Measurements from ENCODE around the gene MBNL1.

Gene MBNL1

DNA sequence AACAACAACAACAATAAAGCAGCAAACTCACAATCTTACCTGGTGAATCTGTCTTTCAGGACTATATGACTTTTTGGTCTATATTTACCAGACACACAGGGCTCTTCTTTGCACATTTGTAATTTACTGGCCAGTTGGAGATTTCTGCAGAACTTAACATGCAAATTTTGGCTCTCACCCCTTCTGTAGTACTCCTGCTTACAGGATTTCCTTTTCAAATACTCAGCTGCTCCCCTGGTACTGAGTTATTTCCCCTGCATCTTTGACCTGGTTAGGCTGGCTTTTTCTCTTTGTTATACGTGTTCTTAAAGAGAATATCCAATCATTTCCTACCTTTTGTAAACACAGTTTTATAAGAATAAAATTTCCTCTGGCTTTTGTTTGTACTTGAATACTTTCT lies 228.0 kb downstream of the MBNL1 start:
- DNase-seq (ENCODE audit: insufficient read length, low spot score) (no peak), FAIRE-seq (no peak)
- TF ChIP-seq, protein P1, sequence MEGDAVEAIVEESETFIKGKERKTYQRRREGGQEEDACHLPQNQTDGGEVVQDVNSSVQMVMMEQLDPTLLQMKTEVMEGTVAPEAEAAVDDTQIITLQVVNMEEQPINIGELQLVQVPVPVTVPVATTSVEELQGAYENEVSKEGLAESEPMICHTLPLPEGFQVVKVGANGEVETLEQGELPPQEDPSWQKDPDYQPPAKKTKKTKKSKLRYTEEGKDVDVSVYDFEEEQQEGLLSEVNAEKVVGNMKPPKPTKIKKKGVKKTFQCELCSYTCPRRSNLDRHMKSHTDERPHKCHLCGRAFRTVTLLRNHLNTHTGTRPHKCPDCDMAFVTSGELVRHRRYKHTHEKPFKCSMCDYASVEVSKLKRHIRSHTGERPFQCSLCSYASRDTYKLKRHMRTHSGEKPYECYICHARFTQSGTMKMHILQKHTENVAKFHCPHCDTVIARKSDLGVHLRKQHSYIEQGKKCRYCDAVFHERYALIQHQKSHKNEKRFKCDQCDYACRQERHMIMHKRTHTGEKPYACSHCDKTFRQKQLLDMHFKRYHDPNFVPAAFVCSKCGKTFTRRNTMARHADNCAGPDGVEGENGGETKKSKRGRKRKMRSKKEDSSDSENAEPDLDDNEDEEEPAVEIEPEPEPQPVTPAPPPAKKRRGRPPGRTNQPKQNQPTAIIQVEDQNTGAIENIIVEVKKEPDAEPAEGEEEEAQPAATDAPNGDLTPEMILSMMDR (IDR thresholded peaks at IDR 0.05; ENCODE audit: insufficient read depth, missing control alignments), result no peak

DNA sequence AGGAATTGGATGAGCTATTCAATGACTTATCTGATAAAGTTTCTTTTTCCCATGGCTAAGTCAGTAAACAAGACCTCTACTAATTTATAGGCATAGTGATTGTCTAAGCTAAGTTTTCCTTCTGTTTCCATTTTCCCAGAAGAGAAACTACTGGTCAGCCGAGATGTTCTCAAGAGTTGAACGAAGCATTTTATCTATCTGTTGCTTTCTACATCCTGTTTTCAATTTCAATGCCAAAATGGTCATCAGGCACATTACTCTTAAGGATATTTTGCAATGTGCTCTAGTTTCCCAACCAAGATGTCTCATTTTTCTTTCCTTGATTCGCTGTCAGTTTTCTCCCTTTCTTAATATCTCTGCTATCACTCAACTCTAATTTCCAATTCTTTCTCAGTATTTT lies 228.7 kb downstream of the MBNL1 start:
- no peak for DNase-seq (ENCODE audit: insufficient read length, low spot score)
- FAIRE-seq, result no peak
- TF ChIP-seq, protein P1 (IDR thresholded peaks at IDR 0.05; ENCODE audit: insufficient read depth, missing control alignments), result no peak

DNA sequence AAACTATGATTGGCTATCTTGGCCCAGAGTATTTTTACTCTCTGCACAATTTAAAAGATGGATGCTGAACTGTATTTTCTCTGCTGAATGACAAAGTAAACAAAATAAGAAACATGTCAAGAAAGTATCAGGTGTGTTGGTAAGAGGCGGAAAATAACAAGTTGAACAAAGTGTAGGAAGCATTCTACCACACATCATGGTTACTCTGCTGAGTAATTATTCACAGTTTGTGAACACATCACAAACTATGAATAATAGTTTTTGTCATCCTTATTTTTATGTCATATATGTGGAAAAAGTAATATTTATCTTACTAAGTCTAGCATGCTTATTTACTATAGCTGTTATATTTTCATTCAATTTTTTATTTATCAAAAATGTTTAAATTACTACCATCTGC lies 229.2 kb downstream of the MBNL1 start:
- TF ChIP-seq, protein P1 (IDR thresholded peaks at IDR 0.05; ENCODE audit: insufficient read depth, missing control alignments), result no peak
- FAIRE-seq (no peak), DNase-seq (ENCODE audit: insufficient read length, low spot score) (no peak)

DNA sequence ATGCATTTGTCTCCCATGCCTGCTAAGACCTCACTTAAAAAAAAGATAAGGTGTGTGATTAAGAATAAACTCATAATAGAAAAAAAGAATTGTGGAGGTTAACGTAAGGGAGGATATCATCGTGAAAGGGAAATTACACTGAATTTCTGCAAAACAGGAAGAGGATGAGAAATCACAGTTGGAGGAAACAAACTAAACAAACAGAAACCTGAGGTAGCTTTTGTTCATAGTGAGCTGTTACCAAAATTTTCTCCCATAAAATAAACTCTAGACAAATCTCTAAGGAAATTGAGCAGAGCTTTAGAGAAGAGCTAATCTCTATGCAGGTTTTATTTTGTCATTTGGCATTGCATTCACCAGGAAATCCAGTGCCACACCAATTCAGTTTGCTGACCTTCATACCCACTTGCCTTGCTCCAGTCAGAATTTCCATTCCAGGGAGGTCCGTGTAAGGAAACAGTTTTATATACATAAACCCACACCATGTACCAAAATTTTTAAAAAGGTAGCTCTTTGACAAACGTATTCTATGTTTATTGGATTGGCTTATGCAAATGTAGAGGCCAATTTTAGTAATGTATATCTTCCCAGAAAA lies 231.2 kb downstream of the MBNL1 start:
- FAIRE-seq, result no peak
- no peak for DNase-seq (ENCODE audit: insufficient read length, low spot score)
- TF ChIP-seq, protein P1 (IDR thresholded peaks at IDR 0.05; ENCODE audit: insufficient read depth, missing control alignments), result no peak

DNA sequence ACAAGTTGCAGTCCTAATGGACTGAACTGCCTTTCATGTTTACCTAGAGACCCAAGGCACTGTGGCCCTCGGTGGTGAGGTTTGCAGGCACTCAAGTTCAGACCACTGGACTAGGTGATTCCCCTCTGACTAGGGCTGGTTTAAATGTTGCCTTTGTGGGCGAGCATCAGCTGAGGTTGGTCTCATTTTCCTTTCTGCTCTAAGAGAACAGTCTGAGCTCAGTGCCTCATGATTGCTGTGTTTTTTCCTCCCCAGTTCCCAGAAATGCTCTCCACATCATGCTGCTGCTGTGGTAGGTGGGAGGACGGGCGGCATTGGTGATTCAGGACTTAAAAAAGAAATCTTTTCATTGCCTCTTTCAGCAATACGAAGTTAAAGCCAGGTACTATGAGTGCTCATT lies 237.2 kb downstream of the MBNL1 start:
- no peak for DNase-seq (ENCODE audit: insufficient read length, low spot score)
- TF ChIP-seq, protein P1 (IDR thresholded peaks at IDR 0.05; ENCODE audit: insufficient read depth, missing control alignments), result no peak
- no peak for FAIRE-seq

DNA sequence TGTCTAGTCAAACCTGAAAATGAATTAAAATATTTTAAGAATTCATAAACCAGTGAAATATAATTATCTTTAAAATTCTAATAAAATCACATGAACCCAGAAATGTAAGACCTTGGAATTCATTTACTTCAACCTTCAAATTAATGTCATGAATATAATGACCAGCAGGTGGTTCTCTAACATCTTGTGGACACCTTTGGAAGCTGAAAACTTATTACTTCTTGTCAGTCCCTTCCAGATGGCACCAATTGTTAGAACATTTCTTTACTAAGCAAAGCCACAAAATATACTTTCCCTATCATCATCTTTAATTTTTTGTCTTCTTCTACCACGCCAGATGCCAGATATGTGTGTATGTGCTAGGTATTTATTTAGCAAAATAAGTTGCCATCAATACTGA lies 240.0 kb downstream of the MBNL1 start:
- DNase-seq (ENCODE audit: insufficient read length, low spot score) (no peak), FAIRE-seq (no peak)
- TF ChIP-seq, protein P1 (IDR thresholded peaks at IDR 0.05; ENCODE audit: insufficient read depth, missing control alignments), result peak; percentile 24

DNA sequence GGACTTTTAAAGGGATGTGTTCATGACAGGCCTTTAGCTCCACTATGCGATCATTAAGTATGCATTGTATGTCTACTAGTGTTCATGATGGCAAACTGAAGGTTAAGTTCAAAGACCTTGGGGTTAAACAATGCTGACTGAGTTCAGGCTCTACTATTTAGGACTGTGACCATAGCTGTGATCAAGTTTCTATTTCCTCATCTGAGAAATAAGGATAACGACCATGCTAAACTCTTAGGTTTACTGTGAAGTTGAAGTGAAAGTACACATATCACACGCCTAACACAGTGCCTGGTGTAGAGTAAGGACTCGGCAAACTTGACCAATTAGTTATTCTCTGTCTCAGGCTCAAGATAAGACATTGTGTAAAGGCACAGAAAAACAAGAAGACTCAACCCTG lies 243.2 kb downstream of the MBNL1 start:
- TF ChIP-seq, protein P1 (IDR thresholded peaks at IDR 0.05; ENCODE audit: insufficient read depth, missing control alignments), result no peak
- DNase-seq (ENCODE audit: insufficient read length, low spot score) (no peak), FAIRE-seq (no peak)
